ENCODE data around the gene NUMB. TPM values are rescaled to one million over a fixed set of nuclear protein-coding genes. Genes with fewer than 3 reads are reported as not detected.

Gene NUMB
- total and polyA plus RNA-seq, 2 of the 13 experiments (the other 11 are each of a cell fraction or from before 2014, with no cell fraction given) = 20.3 to 71.1 TPM

DNA sequence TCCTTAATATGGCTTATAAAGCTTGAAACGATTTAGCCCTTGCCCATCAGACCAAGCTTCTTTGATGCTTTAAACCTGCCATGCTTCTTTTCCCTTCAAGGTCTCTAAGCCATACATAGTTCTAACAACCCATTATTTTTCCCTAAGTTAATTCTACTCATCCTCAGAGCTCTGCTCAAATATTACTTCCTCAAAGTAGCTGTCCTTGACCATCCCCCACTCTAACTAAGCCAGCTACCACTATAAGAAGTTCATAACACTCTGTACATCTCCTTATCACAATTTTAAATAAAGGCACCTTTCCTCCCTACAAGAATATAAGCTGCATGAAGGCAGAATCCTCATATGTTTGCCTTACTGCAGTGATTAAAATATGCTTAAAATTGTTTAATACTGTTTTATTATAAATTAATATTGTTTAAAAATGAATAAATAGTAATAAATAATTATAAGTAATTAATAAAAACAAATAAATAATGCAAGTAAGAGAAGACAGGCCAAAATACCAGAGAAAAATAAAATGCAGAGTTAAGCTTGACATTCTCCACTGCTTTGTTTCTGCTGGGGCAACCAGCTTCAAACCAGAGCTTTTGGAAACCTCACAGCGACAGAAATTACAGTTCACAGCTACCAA lies 76.8 kb downstream of the NUMB start (continued):
- TF ChIP-seq ZNF781 (CRISPR knock-in tag; IDR thresholded peaks at IDR 0.05; ENCODE audit: borderline replicate concordance, not compliant biosample characterization) (no peak), SMC3 (IDR thresholded peaks at IDR 0.05; ENCODE audit: low read length) (no peak), MTA3 (CRISPR knock-in tag; IDR thresholded peaks at IDR 0.05) (no peak)

DNA sequence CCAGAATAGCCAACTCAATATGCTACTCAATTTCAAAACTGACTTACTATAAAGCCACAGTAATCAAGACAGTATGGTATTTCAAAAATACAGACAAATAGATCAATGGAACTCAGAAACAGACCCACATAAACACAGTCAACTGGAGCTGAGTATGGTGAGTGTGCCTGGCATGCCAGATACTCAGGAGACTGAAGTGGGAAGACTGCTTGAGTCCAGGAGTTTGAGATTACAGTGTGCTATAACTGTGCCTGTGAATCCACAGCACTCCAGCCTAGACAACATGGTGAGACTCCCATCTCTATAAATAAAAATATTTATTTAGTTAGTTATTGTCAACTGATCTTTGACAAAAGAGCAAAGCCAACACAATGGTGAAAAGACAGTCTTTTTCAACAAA lies 81.8 kb downstream of the NUMB start:
- DNase-seq (ENCODE audit: low spot score) (no peak), ATAC-seq (no peak), FAIRE-seq (no peak)
- BruUV-seq (replicated peaks) = no TSS peak
- Histone ChIP-seq H3K79me2 (ENCODE audit: insufficient read depth, low read length) (peaks cover 10% of the 10 kb centered on the region), H2AFZ (ENCODE audit: low read length) (no peak overlapping the region), H4K20me1 (ENCODE audit: insufficient read depth, low read length) (no peaks in the 10 kb centered on the region), H3K27me3 (ENCODE audit: control insufficient read depth in 1 of 2, insufficient read depth in 2 of 2, low read length in 2 of 2) (no peaks in the 10 kb centered on the region), H3K9me3 (ENCODE audit: low read length) (no peaks in the 10 kb centered on the region), H3K36me3 (replicated peaks in 1 of 2; ENCODE audit: control insufficient read depth in 1 of 2, insufficient read depth in 2 of 2, low read length in 2 of 2) (no peaks in the 10 kb centered on the region; a peak in 1 of 5 replicates), H3K4me3 (replicated peaks in 1 of 3; ENCODE audit: insufficient read depth in 1 of 3, low read depth in 2 of 3, low read length in 3 of 3) (no peak overlapping the region), H3K4me1 (ENCODE audit: insufficient read depth, low read length) (no peaks in the 10 kb centered on the region), H3K4me2 (ENCODE audit: low read depth, low read length) (no peak overlapping the region), H3K9ac (ENCODE audit: insufficient read depth, low read depth, low read length) (no peak overlapping the region), H3K27ac (ENCODE audit: extremely low read length, insufficient read depth, low read length) (no peak overlapping the region)
- in situ Hi-C loops (cut with HindIII; ENCODE audit: extremely low pct_ligation_motif_present, low pct_unique_long_range_greater_than_20kb) (no loop called here), intact Hi-C loops (cut with micrococcal nuclease; ENCODE audit: unreplicated experiment) (no loop called here)
- ChIA-PET POLR2A (no interaction called here), CTCF (ENCODE audit: low intra/inter-chr PET ratio, low total read pairs) (no interaction called here)
- TF ChIP-seq ZNF562 (CRISPR knock-in tag; IDR thresholded peaks at IDR 0.05; ENCODE audit: borderline replicate concordance) = no peak
- TF ChIP-seq, protein P1, sequence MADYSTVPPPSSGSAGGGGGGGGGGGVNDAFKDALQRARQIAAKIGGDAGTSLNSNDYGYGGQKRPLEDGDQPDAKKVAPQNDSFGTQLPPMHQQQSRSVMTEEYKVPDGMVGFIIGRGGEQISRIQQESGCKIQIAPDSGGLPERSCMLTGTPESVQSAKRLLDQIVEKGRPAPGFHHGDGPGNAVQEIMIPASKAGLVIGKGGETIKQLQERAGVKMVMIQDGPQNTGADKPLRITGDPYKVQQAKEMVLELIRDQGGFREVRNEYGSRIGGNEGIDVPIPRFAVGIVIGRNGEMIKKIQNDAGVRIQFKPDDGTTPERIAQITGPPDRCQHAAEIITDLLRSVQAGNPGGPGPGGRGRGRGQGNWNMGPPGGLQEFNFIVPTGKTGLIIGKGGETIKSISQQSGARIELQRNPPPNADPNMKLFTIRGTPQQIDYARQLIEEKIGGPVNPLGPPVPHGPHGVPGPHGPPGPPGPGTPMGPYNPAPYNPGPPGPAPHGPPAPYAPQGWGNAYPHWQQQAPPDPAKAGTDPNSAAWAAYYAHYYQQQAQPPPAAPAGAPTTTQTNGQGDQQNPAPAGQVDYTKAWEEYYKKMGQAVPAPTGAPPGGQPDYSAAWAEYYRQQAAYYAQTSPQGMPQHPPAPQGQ (CRISPR knock-in tag; IDR thresholded peaks at IDR 0.05; ENCODE audit: borderline replicate concordance) = no peak
- TF ChIP-seq ZNF207 (IDR thresholded peaks at IDR 0.05; ENCODE audit: borderline replicate concordance) = no peak
- TF ChIP-seq NR2F2 (IDR thresholded peaks at IDR 0.05; ENCODE audit: borderline replicate concordance, low read depth) = no peak
- no peak for TF ChIP-seq ATRX (CRISPR knock-in tag; IDR thresholded peaks at IDR 0.05; ENCODE audit: borderline replicate concordance)
- TF ChIP-seq STAG1 (CRISPR knock-in tag; IDR thresholded peaks at IDR 0.05) = no peak
- TF ChIP-seq, protein P2, sequence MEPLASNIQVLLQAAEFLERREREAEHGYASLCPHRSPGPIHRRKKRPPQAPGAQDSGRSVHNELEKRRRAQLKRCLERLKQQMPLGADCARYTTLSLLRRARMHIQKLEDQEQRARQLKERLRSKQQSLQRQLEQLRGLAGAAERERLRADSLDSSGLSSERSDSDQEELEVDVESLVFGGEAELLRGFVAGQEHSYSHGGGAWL (CRISPR knock-in tag; IDR thresholded peaks at IDR 0.05) = no peak
- TF ChIP-seq, protein P3, sequence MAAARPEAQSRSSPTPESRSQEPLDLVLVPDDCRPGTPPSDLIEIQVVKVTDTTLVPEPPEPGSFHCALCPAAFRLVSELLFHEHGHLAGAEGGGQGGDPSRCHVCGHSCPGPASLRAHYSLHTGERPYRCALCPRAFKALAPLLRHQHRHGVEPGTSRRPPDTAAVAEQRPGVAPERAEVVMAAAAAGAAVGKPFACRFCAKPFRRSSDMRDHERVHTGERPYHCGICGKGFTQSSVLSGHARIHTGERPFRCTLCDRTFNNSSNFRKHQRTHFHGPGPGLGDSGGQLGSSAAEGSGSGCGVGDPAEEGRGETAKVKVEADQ (CRISPR knock-in tag; IDR thresholded peaks at IDR 0.05; ENCODE audit: borderline replicate concordance) = no peak
- TF ChIP-seq ZFP41 (CRISPR knock-in tag; IDR thresholded peaks at IDR 0.05; ENCODE audit: borderline replicate concordance) = no peak
- TF ChIP-seq, protein P4, sequence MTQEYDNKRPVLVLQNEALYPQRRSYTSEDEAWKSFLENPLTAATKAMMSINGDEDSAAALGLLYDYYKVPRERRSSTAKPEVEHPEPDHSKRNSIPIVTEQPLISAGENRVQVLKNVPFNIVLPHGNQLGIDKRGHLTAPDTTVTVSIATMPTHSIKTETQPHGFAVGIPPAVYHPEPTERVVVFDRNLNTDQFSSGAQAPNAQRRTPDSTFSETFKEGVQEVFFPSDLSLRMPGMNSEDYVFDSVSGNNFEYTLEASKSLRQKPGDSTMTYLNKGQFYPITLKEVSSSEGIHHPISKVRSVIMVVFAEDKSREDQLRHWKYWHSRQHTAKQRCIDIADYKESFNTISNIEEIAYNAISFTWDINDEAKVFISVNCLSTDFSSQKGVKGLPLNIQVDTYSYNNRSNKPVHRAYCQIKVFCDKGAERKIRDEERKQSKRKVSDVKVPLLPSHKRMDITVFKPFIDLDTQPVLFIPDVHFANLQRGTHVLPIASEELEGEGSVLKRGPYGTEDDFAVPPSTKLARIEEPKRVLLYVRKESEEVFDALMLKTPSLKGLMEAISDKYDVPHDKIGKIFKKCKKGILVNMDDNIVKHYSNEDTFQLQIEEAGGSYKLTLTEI (CRISPR knock-in tag; conservative IDR thresholded peaks at IDR 0.05) = no peak
- no peak for TF ChIP-seq U2AF1 (optimal IDR thresholded peaks at IDR 0.05; ENCODE audit: low read depth, low read length)
- no peak for TF ChIP-seq KDM4B (CRISPR knock-in tag; IDR thresholded peaks at IDR 0.05)
- no peak for TF ChIP-seq ATAD3A (CRISPR knock-in tag; IDR thresholded peaks at IDR 0.05)
- no peak for TF ChIP-seq NRL (CRISPR knock-in tag; IDR thresholded peaks at IDR 0.05; ENCODE audit: borderline replicate concordance)
- no peak for TF ChIP-seq ZEB1 (IDR thresholded peaks at IDR 0.05; ENCODE audit: insufficient replicate concordance, low read depth)
